Testis (tissue), 2 donors: ENCODE results near the gene SPRR1A.

Source experiments
- POLR2A ChIP-seq: fragments of 450-650 bp; IDR thresholded peaks from one replicate; pipeline ENCODE4 v1.6.1; 2017; ENCODE audit warnings: antibody characterized with exemption, mild to moderate bottlenecking, moderate library complexity
- TF ChIP-seq, protein P1 (sequence below), 3 experiments: fragments of 450-650 bp in 2 of 3; fragments of 200-600 bp in 1 of 3; sonication (generic) in 1 of 3; IDR thresholded peaks; one replicate each; pipeline ENCODE4 v1.5.1; 2016 to 2019; ENCODE audit warnings: antibody characterized with exemption in 3 of 3, mild to moderate bottlenecking in 2 of 3, moderate library complexity in 1 of 3

DNA sequence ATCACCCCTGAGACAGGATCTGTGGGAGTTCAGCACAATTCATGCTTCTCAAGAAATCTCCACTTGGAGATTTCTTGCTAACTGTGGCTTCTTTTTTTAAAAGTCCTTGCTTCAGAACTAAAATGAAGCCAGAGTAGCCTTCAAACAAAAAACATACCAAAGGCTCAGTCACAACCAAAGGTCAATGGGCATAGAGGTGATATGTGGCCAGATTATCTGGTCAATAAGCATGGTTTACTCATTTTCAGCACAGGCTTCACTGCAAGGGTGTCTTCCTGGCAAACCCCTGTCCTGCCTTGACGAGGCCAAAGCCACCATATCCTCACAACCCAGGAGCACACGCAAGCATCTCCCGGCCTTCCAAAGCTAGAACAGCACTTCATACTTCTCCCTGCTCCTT lies 24.6 kb upstream of the SPRR1A start:
- TF ChIP-seq, protein P1, sequence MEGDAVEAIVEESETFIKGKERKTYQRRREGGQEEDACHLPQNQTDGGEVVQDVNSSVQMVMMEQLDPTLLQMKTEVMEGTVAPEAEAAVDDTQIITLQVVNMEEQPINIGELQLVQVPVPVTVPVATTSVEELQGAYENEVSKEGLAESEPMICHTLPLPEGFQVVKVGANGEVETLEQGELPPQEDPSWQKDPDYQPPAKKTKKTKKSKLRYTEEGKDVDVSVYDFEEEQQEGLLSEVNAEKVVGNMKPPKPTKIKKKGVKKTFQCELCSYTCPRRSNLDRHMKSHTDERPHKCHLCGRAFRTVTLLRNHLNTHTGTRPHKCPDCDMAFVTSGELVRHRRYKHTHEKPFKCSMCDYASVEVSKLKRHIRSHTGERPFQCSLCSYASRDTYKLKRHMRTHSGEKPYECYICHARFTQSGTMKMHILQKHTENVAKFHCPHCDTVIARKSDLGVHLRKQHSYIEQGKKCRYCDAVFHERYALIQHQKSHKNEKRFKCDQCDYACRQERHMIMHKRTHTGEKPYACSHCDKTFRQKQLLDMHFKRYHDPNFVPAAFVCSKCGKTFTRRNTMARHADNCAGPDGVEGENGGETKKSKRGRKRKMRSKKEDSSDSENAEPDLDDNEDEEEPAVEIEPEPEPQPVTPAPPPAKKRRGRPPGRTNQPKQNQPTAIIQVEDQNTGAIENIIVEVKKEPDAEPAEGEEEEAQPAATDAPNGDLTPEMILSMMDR (IDR thresholded peaks at IDR 0.05), result no peak
- TF ChIP-seq POLR2A, result no peak
